ENCODE measurements around the gene IMMP2L.
A peak's percentile ranks its signal among the peaks of the same experiment; 100 is the strongest.

The IMMP2L gene

DNA sequence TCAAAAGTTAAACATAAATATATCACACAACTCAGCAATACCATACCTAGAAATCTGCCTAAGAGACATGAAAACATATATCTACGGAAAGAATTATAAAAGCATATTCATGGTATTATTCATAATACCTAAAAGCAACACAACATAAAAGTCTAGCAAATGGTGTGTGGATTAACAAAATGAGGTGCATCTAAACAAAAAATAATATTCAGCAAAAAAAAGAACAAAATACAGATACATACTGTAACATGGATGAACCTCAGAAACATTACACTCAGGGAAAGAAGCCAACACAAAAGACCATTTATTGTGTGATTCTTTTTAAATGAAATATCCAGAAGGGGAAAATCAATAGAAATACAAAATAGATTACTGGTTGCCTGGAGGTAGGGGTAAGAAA, 155.0 kb downstream of the IMMP2L start:
- H3K4me3 Mint-ChIP-seq: no peak overlapping the region
- no peaks in the 10 kb centered on the region for H3K27me3 Mint-ChIP-seq (ENCODE audit: low read depth)
- TF ChIP-seq, protein P1, sequence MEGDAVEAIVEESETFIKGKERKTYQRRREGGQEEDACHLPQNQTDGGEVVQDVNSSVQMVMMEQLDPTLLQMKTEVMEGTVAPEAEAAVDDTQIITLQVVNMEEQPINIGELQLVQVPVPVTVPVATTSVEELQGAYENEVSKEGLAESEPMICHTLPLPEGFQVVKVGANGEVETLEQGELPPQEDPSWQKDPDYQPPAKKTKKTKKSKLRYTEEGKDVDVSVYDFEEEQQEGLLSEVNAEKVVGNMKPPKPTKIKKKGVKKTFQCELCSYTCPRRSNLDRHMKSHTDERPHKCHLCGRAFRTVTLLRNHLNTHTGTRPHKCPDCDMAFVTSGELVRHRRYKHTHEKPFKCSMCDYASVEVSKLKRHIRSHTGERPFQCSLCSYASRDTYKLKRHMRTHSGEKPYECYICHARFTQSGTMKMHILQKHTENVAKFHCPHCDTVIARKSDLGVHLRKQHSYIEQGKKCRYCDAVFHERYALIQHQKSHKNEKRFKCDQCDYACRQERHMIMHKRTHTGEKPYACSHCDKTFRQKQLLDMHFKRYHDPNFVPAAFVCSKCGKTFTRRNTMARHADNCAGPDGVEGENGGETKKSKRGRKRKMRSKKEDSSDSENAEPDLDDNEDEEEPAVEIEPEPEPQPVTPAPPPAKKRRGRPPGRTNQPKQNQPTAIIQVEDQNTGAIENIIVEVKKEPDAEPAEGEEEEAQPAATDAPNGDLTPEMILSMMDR (IDR thresholded peaks at IDR 0.05; ENCODE audit: unreplicated experiment in 3 of 3): no peak
- H3K27ac Mint-ChIP-seq: no peak overlapping the region
- no peaks in the 10 kb centered on the region for H3K4me1 Mint-ChIP-seq
- H3K36me3 Mint-ChIP-seq (ENCODE audit: low read depth): no peaks in the 10 kb centered on the region
- no peaks in the 10 kb centered on the region for H3K9me3 Mint-ChIP-seq

DNA sequence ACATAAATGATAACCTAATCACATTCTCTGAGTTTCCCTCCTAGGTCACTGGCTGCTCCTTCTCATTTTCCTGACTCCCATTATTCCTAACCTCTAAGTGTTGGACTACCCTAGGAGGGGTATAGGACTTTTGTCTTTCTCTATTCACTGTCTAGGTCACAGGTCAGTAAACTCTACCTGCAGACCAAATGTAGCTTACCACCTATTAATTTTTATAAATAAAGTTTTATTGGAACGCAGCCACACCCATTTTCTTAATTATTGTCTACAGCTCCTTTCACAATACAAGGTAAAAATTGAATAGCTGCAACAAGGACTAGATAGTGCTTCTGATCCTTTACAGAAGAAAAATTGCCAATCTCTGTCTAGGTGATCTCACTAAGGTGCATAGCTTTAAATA, 156.7 kb downstream of the IMMP2L start:
- no peaks in the 10 kb centered on the region for H3K36me3 Mint-ChIP-seq (ENCODE audit: low read depth)
- TF ChIP-seq, protein P1 (IDR thresholded peaks at IDR 0.05; ENCODE audit: unreplicated experiment in 3 of 3): no peak
- H3K27ac Mint-ChIP-seq: no peak overlapping the region
- H3K27me3 Mint-ChIP-seq (ENCODE audit: low read depth): no peaks in the 10 kb centered on the region
- no peaks in the 10 kb centered on the region for H3K4me1 Mint-ChIP-seq
- no peaks in the 10 kb centered on the region for H3K9me3 Mint-ChIP-seq
- H3K4me3 Mint-ChIP-seq: no peak overlapping the region

DNA sequence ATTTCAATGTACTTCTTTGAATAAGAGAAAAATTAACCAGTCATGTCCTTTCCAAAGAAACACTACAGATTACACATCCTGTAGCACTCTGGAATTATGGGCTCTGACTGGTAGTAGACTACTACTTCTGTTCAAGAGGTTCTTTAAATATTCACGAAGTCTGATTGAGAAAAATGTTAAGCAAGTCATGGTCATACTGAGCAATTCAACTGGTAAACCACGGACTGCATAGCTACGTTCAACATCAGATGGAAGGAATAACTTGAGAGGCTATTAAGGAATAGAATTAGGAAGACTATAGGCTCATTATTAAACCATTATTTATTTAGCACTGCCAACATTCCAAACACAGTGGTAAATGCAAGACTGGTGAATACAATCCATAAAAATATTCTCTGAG, 160.8 kb downstream of the IMMP2L start:
- Mint-ChIP-seq H3K27me3 (ENCODE audit: low read depth) (no peaks in the 10 kb centered on the region), H3K27ac (no peak overlapping the region), H3K36me3 (ENCODE audit: low read depth) (no peaks in the 10 kb centered on the region), H3K4me1 (no peaks in the 10 kb centered on the region), H3K4me3 (no peak overlapping the region), H3K9me3 (peaks cover 5% of the 10 kb centered on the region)
- TF ChIP-seq, protein P1 (IDR thresholded peaks at IDR 0.05; ENCODE audit: unreplicated experiment in 3 of 3): no peak

DNA sequence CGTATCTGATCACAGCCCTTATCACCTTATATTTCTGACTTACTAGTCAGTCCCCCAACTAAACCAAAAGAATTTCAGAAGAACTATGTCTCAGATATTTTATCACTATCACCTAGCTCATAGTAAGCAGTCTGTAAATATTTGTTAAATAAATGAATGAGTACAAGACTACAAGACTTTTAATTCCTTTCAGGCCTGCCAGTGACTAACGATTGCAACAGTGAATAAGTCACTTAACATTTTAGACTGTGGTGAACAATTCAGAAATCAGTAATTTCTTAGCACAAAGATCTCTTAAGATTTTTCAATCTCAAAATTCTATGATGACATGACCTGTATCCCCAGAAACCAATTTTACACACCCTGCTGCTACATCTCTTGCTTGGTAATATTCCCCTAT, 162.2 kb downstream of the IMMP2L start:
- Mint-ChIP-seq H3K9me3 (peaks cover 5% of the 10 kb centered on the region), H3K27me3 (ENCODE audit: low read depth) (no peaks in the 10 kb centered on the region)

DNA sequence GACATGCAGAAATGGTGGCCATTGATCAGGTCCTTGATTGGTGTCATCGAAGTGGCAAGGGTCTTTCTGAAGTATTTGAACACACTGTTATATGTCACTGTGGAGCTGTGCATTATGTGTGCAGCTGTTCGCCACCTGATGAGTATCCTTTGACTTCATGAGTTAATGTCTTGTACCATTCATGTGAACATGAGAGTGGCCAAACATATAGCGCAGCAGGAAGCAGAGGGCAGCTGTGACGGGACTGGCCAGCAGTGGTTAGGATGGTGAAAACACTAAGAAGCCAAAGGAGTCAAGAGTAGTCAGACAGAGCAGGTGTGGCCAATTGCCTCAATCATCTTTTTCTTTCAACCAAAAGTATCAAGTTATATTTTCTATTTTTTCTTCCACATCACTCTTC, 167.4 kb downstream of the IMMP2L start:
- TF ChIP-seq, protein P1 (IDR thresholded peaks at IDR 0.05; ENCODE audit: unreplicated experiment in 3 of 3): no peak
- Mint-ChIP-seq H3K9me3 (peaks cover 4% of the 10 kb centered on the region), H3K4me3 (no peak overlapping the region), H3K27me3 (ENCODE audit: low read depth) (no peaks in the 10 kb centered on the region), H3K36me3 (ENCODE audit: low read depth) (no peaks in the 10 kb centered on the region), H3K4me1 (peaks cover 14% of the 10 kb centered on the region), H3K27ac (peak overlapping the region in 1 of 3 experiments; percentile 91)

More for the DNA sequence above, 162.2 kb downstream of the IMMP2L start:
- H3K27ac Mint-ChIP-seq: no peak overlapping the region
- H3K36me3 Mint-ChIP-seq (ENCODE audit: low read depth): no peaks in the 10 kb centered on the region
- TF ChIP-seq, protein P1 (IDR thresholded peaks at IDR 0.05; ENCODE audit: unreplicated experiment in 3 of 3): no peak
- H3K4me3 Mint-ChIP-seq: no peak overlapping the region
- no peaks in the 10 kb centered on the region for H3K4me1 Mint-ChIP-seq

DNA sequence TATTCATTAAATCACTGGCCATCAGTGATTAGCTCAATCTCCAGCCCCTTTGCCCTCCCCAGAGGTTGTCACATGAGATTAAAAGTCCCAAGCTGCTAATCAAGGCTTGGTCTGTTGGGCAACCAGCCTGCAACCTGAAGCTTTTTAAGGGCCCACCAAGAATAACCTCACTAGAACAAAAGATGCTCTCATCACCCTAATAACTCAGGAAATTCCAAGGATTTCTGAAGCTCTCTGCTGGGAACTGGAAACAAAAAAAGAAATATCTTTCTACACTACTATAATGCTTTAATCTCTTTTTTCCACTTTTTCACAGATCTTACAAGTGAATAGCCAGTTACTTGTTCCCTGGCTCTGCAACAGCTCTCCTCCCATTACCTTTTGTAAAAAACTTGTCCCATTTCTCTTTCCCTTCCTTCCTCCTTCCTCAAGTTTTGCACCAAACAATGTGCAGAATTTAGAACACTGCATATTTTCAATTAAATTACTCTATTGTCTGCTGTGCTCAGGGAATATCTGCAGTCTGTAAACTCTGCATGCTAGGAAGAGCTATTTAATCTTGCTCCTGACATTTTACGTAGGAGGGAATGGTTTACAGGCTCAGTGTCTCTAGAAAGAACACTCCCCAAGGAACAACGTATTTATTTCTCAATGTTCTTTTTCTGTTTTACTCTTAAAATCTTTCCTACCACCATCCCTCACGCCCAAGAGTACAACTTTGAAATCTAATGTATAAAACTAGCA, 169.1 kb downstream of the IMMP2L start:
- Mint-ChIP-seq H3K4me1 (peaks cover 14% of the 10 kb centered on the region), H3K9me3 (no peaks in the 10 kb centered on the region), H3K27ac (peak overlapping the region; percentile 86 to 92 (median 91)), H3K36me3 (ENCODE audit: low read depth) (no peaks in the 10 kb centered on the region), H3K27me3 (ENCODE audit: low read depth) (no peaks in the 10 kb centered on the region), H3K4me3 (peak overlapping the region in 2 of 3 experiments; percentile 6 to 7)
- TF ChIP-seq, protein P1 (IDR thresholded peaks at IDR 0.05; ENCODE audit: unreplicated experiment in 3 of 3): no peak
